GM19467 (cell line): ENCODE results near the gene LAMB3.
A peak's percentile ranks its signal among the peaks of the same experiment; 100 is the strongest.

Experiments
- ATAC-seq: cut with Tn5 transposase; IDR thresholded peaks from one replicate; pipeline ENCODE4 v1.9.1; 2021; ENCODE audit warnings: mild to moderate bottlenecking, moderate library complexity; ENCODE audit not compliant: unreplicated experiment

The LAMB3 gene

GRCh38 chr1:209634005-209634737 lies 18.1 kb downstream of the LAMB3 start:
- no peak for ATAC-seq

GRCh38 chr1:209633335-209633997 lies 18.8 kb downstream of the LAMB3 start:
- ATAC-seq = no peak

- no peak for ATAC-seq
Observed at GRCh38 chr1:209630383-209631225, 21.6 kb downstream of the LAMB3 start.

- no peak for ATAC-seq
Observed at GRCh38 chr1:209629621-209630382, 22.4 kb downstream of the LAMB3 start.

DNA sequence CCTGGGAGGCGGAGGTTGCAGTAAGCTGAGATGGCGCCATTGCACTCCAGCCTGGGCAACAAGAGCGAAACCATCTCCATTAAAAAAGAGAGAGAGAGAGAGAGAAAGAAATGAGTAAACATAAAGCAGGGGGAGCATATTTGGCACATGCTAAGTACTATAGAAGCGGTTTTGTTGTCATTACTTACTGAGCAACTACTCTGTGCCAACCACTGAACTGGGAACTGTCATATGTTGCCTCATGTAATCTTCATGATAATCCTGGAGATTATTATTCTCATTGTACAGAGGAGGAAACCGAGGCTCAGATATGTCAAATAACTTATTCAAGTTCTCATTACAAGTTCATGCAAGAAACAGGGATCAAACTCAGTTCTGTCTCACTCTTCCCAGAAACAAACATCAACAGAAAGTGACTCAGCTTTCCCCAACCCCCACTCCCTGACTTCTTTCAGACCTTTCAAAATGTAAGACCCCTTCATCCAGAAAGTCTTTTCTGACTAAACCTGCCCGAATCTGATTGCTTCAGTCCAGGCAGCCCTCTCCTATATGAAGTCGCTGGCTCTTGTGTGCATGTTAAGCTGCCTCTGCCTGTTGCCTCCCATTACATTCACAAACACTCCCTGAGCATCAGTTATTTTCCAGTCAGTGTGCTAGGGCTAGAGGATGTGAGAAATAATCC lies 23.5 kb downstream of the LAMB3 start:
- no peak for ATAC-seq

DNA sequence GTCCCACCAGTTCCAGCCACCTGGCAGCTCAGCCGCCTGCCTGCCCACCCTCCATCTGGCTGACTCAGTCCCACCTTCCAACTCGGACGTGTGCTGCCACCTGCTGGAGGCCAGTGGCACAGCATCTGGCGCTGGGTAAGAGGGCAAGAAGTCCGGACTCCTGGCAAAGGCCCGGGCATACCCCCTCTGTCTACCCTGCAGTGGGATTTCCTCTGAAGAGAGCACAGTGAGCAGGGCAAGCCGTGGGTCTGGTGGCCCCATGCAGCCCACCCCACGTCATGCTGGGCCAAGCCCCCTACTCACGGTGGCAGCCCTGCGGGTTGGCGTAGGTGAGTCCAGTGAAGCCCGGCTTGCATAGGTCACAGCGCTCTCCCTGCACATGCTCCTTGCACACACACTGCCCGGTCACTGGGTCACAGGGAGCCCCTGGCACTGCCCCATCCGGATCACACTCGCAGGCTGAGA lies 24.5 kb downstream of the LAMB3 start:
- peak; percentile 82 for ATAC-seq

- peak; percentile 11 for ATAC-seq
Observed at GRCh38 chr1:209627027-209627731, 25.0 kb downstream of the LAMB3 start.

DNA sequence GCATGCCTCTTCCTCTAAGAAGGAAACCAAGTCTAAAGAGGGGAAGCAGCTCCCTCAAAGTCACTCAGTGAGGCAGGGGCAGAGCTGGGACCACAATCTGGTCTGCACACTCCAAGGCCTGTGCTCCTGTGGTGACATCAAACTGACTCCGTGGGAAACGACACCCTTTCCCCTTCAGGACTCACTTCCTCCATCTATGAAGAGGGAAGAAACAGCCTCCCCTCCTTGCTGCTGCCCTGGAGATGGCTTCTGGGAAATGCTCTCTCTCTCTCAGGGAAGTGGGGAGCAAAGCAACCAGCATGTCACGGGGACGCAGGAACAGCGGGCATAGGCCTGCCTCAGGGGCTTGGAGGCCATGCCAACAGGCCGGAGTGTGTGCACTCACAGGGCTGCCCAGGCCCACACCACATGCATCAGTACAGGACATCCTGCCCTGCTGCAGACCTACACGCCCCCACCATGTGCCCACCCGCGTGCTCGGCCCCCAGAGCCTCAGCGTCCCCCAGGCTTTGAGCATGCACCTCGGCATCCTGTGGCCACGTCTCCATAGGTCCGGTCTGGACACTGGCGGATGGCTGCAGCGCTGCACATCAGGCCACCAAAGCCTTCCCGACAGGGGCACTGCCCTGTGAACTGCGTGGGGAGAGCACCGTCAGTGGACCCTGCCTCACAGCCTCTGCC lies 25.7 kb downstream of the LAMB3 start:
- ATAC-seq = no peak

- no peak for ATAC-seq
Observed at GRCh38 chr1:209625791-209626285, 26.4 kb downstream of the LAMB3 start.

DNA sequence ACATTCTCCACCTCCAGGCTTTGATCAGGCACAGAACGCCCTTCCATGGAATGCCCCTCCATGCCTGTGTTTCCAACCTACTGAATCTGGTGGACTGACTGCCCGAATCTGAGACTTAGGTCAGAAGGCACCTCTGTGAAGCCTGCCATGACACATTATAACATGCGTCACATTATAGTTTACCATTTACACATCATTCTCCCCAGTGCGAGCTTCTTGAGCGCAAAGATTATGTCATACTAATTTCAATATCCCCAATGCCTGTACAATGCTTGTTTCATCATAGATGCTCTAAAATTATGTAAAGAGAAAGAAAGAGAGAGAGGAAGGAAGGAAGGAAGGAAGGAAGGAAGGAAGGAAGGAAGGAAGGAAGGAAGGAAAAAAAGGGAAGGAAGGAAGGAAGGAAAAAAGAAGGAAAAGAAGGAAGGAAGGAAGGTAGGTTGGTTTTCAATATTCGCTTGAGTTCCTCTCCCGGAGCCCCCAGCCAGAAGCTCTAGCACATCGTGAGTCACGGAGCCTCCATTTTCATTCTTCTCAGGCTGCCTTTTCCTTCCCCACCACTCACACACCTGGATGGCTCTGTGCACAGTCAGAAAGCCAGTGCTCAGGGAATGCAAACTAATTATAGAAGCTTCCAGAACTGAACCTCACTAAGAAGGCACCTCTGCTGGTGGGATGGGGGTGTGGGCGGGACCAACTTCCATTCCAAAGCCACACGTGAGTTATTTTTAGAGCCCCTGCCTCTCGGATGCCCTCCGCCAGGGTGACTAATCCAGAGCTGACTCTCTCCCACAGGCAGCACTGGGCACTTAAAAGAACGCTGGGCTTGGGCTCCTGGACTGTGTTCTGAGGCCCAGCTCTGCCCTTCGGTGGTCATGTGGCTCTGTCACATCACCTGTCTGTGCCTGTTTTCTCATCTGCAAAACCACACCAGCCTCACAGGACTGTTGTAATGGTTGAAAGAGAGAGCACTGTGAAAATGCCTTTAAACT lies 27.4 kb downstream of the LAMB3 start:
- ATAC-seq = no peak

- ATAC-seq = no peak
Observed at GRCh38 chr1:209622841-209623829, 29.1 kb downstream of the LAMB3 start.

DNA sequence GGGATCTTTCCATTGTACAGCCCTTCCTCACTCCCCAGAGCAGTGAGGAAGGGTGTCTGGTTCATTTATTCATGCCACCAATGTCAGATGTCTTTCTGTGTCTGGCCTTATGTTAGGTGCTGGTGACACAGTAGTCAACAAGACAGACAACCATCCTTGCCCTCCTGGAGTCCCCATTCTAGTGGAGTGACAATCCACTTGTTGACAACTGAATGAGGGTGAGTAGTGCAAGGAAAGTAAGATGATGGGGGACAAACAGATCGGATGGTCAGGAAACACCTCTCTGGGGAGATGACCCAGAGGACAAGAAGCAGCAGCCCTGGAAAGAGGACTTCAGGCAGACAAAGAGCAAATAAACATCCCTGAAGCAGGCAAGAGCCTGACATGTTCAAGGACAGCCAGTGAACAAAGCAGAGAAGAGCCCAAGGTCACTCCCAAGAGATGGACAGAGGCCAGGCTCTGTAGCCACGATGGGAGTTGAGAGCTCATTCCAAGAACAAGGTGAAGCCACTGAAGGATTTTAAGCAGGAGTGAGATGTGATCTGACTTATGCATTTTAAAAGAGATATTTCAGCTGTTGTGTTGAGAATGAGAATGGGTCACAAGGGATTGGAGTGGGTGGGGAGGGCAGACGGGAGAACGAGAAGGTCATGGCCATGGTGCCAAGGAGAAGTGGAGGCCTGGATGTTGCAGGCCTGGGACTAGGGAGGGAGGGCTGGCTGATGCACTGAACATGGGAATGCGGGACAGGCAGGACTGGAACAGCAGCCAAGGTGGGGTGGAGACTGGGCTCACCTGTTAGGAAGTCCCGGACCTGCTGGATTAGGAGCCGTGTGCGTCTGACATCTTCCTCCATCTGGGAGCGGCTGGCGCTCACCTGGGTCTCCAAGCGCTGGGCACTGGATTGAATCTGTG lies 30.2 kb downstream of the LAMB3 start:
- ATAC-seq = no peak

DNA sequence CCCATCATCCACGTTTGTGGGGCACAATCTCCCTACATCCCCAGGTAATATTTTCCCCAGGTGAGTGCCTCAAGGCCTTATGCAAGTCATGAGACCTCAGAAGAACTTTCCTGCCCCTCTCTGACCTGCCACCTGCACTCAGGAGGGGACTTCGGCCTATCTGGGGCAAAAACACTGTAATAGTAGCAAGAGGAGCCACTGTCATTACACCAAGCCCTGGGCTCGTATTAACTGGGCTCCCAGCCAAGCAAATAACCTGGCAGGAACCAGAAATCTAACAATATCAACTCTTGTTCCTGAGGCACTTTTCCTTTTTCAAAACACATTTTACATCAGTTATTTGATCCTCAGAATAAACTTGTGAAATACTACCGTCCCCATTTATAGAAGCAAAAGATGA lies 30.9 kb downstream of the LAMB3 start:
- ATAC-seq = no peak

- no peak for ATAC-seq
Observed at GRCh38 chr1:209620487-209620884, 31.7 kb downstream of the LAMB3 start.

GRCh38 chr1:209619696-209620486 lies 32.3 kb downstream of the LAMB3 start:
- no peak for ATAC-seq
